Occipital lobe (tissue), 2 donors: ENCODE measurements around the gene HTR4. TPM values are rescaled to one million over a fixed set of nuclear protein-coding genes. Genes with fewer than 3 reads are reported as not detected.

Experiments used
- DNase-seq: peaks from one replicate; lab custom pipeline; 2025; lab: John Stamatoyannopoulos, UW
- total RNA-seq: library from RNA; depleted of rRNA; stranded (reverse); fragments of >200 nt; gene quantifications from one replicate; pipeline ENCODE4 v1.2.3, GENCODE V29; 2014

The HTR4 gene
- total RNA-seq, 1 donor from 2014 or later = 0.16 TPM

DNA sequence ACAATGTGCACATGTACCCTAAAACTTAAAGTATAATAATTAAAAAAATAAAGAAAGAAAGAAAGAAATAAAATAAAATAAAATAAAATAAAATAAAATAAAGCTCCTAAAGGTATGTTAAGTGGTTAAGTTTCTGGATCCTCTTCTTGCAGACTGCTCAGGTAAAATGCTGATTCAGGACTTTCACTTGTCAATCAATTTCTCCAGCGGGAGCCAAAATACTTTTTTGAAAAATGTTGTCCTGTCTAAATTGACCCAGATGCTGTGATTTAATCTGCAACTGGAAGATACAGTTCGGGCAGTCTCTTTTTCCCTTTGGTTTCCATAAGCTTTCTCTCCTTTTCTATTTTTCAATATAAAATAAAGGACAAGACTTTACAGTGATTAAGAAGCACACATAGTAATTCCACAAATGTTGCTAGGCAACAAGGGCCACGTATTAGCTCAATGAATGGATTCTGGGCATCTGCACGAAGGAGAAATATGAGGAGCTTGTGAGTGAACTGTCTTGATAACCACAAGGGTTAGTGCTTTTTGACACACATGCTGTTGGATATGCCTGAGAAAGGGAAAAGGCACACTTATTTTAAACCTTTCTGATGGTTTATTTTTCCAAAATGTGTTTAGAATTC, 38.6 kb downstream of the HTR4 start:
- DNase-seq = no peak

GRCh38 chr5:148607406-148607805, 46.9 kb downstream of the HTR4 start:
- DNase-seq = no peak

DNA sequence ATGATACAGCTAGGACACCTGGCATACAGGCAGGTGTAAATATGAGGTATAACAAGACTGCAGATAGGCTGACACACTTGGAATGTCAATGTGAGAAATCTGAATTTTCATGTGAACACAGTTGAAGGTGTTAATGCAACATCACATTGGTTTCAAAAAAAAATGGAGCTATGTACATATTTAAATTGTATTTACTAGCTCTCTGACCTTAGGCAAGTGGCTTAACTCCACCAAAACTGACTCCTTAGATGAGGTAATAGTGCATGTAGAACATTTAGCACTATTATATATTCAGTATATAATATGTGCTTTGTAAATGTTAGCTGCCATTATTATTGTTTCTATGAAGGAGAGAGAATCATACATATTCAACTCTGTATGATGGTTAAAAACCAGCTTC, 48.0 kb downstream of the HTR4 start:
- DNase-seq = no peak

- DNase-seq = no peak
Observed at GRCh38 chr5:148599187-148599586, 55.1 kb downstream of the HTR4 start.

DNA sequence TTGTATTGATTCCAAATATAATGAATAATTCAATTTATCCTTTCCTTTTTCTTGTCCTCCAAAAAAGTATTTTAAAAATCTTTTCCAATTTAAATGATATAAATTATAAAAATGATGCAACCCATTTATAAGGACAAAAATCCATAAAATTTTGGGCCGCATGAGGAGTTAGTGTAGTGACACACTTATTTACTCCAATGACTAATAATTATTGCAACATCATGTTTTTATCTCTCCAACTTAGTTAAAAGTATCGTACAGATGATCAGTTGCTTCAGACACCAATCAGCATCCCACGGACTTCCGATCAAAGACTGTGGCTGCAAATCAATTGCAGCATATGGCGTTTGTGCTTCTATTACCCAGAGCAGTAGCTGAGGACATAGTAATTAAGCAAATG, 58.6 kb downstream of the HTR4 start:
- no peak for DNase-seq

- no peak for DNase-seq
Observed at GRCh38 chr5:148586796-148587195, 67.5 kb downstream of the HTR4 start.

GRCh38 chr5:148585988-148586387, 68.3 kb downstream of the HTR4 start:
- no peak for DNase-seq

GRCh38 chr5:148584103-148584502, 70.2 kb downstream of the HTR4 start:
- no peak for DNase-seq

- DNase-seq = no peak
Observed at GRCh38 chr5:148583421-148583965, 70.8 kb downstream of the HTR4 start.

DNA sequence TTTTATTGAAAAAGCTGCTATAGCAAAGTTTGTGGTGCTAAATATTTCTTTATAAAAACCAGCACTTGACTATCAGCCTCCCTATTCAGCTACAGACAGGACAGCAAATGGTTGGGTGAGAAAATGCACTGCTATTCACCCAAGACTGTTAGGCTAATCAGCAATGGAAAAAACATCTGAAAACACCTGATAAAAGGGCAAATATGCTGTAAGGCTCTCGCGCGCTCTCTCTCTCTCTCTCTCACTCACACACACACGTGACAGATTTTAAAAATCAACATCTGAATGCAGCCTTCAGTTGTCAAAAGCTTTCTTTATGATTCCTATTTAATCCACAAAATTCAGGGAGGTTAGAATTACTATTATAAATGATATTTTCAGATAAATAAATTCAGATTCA, 80.2 kb downstream of the HTR4 start:
- no peak for DNase-seq

GRCh38 chr5:148573374-148573773, 81.0 kb downstream of the HTR4 start:
- no peak for DNase-seq

DNA sequence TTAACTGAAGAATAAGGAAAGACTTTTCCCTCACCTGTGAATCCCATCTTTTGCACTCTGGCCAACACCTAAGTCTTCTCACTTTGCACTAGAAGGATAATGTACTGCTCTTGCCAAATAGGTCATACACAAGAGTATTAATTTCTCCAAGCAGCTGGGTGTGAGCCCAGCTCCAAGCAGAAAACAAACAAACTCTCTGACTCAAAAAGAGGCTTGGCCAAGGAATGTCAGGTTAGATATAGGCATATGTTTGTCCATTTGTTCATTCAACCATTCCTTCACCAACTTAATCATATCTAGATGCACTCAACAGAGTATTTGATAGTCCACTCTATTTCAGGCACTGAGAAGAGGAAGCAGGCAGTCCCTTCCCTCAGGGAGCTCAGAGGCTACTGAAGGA, 84.4 kb downstream of the HTR4 start:
- DNase-seq = no peak

GRCh38 chr5:148565148-148565547, 89.2 kb downstream of the HTR4 start:
- no peak for DNase-seq

DNA sequence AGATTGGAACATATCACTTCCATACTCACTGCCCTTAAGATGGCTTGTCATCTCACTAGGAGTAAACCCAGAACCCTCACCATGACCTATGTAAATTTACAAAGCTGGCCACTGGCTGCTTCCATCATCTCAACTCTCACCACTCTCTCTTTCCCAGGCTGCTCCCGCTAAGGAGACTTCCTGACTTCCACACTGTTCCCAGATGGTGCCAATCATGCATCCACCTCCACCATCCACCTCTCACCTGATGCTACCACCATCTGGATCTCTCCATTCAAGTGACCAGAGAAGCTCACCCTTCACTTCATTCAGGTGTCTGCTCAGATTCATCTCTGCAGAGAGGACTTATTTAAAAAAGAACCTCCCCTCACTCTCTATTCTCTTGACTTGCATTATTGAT, 91.3 kb downstream of the HTR4 start:
- DNase-seq = no peak

- DNase-seq = no peak
Observed at GRCh38 chr5:148561801-148562311, 92.5 kb downstream of the HTR4 start.

GRCh38 chr5:148559461-148559860, 94.9 kb downstream of the HTR4 start:
- no peak for DNase-seq

DNA sequence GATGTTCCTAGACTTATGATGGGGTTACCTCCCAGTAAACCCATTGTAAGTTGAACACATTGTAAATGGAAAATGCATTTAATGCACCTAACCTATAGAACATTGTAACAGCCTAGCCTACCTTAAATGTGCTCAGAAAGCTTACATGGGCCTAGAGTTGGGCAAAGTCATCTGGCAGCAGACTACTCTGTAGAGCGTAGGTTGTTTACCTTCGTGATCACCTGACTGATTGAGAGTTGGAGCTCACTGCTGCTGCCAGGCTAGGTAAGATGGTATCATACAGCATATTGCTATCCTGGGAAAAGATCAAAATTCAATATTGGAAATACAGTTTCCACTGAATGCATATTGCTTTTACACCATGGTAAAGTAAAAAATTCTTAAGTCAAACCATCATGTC, 95.4 kb downstream of the HTR4 start:
- DNase-seq = no peak

GRCh38 chr5:148556835-148557234, 97.5 kb downstream of the HTR4 start:
- no peak for DNase-seq

DNA sequence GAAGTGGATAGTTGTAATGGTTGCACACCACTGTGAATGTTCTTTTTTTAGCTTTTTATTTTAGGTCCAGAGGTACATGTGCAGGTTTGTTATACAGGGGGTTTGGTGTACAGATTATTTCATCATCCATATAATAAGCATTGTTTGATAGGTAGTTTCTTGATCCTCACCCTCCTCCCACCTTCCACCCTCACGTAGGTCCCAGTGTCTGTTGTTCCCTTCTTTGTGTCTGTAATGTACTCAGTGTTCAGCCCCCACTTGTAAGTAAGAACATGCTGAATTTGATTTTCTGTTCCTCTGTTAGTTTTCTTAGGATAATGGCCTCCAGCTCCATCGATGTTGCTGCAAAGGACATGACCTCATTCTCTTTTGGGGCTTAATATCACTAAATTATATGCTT, 99.7 kb downstream of the HTR4 start:
- no peak for DNase-seq

DNA sequence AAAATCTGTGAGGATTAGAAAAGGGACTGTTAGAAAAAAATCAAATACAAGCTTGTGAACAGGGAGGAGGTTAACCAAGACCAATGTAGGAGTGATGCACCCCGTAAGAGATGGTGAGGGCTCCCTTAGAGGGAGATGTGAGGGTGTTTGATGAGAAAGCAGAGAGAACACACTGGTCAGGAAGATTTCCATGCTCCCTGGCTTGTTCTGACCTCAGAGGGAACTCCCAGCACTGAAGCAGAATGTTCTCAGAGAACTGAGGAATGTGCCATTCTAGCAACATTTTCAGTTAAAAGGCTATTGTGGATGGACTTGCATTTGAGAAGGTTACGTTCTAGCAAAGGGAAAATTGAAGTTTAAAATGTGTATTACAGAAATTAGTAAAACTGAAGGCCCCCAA, 110.6 kb downstream of the HTR4 start:
- DNase-seq = no peak

DNA sequence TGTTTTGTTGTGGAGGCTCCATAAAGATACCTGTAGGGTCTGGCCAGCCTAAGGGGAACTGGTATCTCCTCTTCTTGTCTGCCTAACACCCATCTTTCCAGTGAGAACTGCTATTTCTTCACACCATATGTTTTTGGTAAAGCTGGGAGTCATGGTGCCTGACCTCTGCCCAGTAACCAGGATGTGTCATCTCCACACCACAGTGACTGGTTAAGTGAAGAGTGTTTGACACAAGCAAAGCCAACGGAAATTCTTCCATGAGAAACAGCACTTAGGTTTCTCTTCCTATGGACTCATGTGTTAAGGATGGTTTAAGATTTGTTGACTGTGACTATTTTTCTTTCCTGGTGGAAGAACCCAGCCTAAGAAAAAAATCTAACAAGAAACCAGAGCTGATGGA, 111.5 kb downstream of the HTR4 start:
- DNase-seq = no peak

GRCh38 chr5:148541054-148541835, 113.1 kb downstream of the HTR4 start:
- DNase-seq = no peak

- no peak for DNase-seq
Observed at GRCh38 chr5:148540647-148541046, 113.7 kb downstream of the HTR4 start.
